Renal cortical epithelial cell (primary cell): ENCODE measurements around the gene MKKS. TPM values are rescaled to one million over a fixed set of nuclear protein-coding genes. Genes with fewer than 3 reads are reported as not detected.

ENCODE experiments used
- DNase-seq: peaks from one replicate; pipeline ENCODE4 v3.0.0-alpha.2; 2011; ENCODE audit warnings: low read depth
- total RNA-seq: library from RNA; depleted of rRNA; stranded (reverse); fragments of >200 nt; gene quantifications from 2 replicates; pipeline ENCODE4 v1.2.3, GENCODE V29; 2014

MKKS gene
- 7.6 and 25.4 TPM in 2 replicates for total RNA-seq

- peak; percentile 36 for DNase-seq
Observed at GRCh38 chr20:10433623-10434466, at the start of gene MKKS. TSS of gene MKKS (minus strand) at chr20:10434222. CDS start at chr20:10413514, 20,708 bp downstream.

GRCh38 chr20:10483691-10484090 is 49.7 kb upstream of the MKKS start:
- DNase-seq, result no peak

- DNase-seq, result no peak
Observed at GRCh38 chr20:10481676-10482075, 47.7 kb upstream of the MKKS start.

- no peak for DNase-seq
Observed at GRCh38 chr20:10478930-10479329, 44.9 kb upstream of the MKKS start.

GRCh38 chr20:10478205-10478604 is 44.2 kb upstream of the MKKS start:
- DNase-seq, result no peak

- no peak for DNase-seq
Observed at GRCh38 chr20:10476319-10476724, 42.3 kb upstream of the MKKS start.

GRCh38 chr20:10475225-10475624 is 41.2 kb upstream of the MKKS start:
- DNase-seq, result no peak

- no peak for DNase-seq
Observed at GRCh38 chr20:10474606-10475184, 40.7 kb upstream of the MKKS start.

GRCh38 chr20:10472871-10473270 is 38.8 kb upstream of the MKKS start:
- DNase-seq, result no peak

GRCh38 chr20:10470276-10470675 is 36.3 kb upstream of the MKKS start:
- no peak for DNase-seq

GRCh38 chr20:10469599-10469998 is 35.6 kb upstream of the MKKS start:
- peak; percentile 81 for DNase-seq

GRCh38 chr20:10469056-10469455 is 35.0 kb upstream of the MKKS start:
- no peak for DNase-seq

- DNase-seq, result peak; percentile 52
Observed at GRCh38 chr20:10468340-10468845, 34.4 kb upstream of the MKKS start.

GRCh38 chr20:10467681-10468339 is 33.8 kb upstream of the MKKS start:
- no peak for DNase-seq

- no peak for DNase-seq
Observed at GRCh38 chr20:10466855-10467254, 32.8 kb upstream of the MKKS start.

- no peak for DNase-seq
Observed at GRCh38 chr20:10466325-10466724, 32.3 kb upstream of the MKKS start.

GRCh38 chr20:10465135-10465534 is 31.1 kb upstream of the MKKS start:
- DNase-seq, result no peak

GRCh38 chr20:10463622-10464021 is 29.6 kb upstream of the MKKS start:
- no peak for DNase-seq

- DNase-seq, result no peak
Observed at GRCh38 chr20:10462516-10462915, 28.5 kb upstream of the MKKS start.

GRCh38 chr20:10461495-10461894 is 27.5 kb upstream of the MKKS start:
- no peak for DNase-seq

GRCh38 chr20:10454151-10454750 is 20.2 kb upstream of the MKKS start:
- DNase-seq, result no peak

- no peak for DNase-seq
Observed at GRCh38 chr20:10453241-10453640, 19.2 kb upstream of the MKKS start.
